Stimulated activated CD8-positive, alpha-beta memory T cell treated with anti-CD3 and anti-CD28 coated beads, Interleukin-15, amount 100 ng/mL, for 4 hours (primary cell): Measurements from ENCODE around the gene NSMF.
A peak's percentile ranks its signal among the peaks of the same experiment; 100 is the strongest.
"Not testable (repeated sequence)": the region's sequence is repeated elsewhere in the genome, so short reads cannot be mapped to it uniquely, and the experiment has no call there.

Experiments used
- DNase-seq, 2 donors: peaks; one replicate each; pipeline ENCODE4 v3.0.0-alpha.2; 2020; ENCODE audit warnings: low read depth in 2 of 2

The NSMF gene

DNA sequence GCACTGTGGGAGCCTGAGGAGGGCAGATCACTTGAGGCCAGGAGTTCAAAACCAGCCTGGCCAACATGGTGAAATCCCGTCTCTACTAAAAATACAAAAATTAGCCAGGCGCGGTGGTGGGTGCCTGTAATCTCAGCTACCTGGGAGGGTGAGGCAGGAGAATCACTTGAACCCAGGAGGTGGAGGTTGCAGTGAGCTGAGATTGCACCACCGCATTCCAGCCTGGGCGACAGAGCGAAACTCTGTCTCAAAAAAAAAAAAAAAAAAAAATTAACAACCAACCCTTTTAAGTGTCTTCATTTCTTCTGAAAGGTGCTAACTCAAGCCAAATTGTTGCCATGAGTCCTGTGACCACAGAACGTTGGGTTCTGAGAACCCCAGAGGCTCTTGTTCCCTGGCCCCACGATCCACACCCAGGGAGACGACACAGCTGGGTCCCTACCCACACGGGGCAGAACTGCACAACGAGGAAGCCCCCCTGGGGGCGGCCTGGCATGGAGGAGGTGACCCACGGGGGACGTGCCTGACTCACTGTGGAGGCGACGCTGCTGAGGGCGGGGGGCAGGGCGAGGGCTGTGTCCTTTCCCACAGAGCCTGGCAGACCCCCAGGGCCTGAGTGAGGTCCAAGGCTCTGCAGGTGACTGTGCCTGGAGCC, 48.8 kb downstream of the NSMF start:
- DNase-seq = not testable (repeated sequence)

- DNase-seq = no peak
Observed at GRCh38 chr9:137409515-137409914, 49.6 kb downstream of the NSMF start.

GRCh38 chr9:137408651-137409405, 50.3 kb downstream of the NSMF start:
- DNase-seq = no peak

DNA sequence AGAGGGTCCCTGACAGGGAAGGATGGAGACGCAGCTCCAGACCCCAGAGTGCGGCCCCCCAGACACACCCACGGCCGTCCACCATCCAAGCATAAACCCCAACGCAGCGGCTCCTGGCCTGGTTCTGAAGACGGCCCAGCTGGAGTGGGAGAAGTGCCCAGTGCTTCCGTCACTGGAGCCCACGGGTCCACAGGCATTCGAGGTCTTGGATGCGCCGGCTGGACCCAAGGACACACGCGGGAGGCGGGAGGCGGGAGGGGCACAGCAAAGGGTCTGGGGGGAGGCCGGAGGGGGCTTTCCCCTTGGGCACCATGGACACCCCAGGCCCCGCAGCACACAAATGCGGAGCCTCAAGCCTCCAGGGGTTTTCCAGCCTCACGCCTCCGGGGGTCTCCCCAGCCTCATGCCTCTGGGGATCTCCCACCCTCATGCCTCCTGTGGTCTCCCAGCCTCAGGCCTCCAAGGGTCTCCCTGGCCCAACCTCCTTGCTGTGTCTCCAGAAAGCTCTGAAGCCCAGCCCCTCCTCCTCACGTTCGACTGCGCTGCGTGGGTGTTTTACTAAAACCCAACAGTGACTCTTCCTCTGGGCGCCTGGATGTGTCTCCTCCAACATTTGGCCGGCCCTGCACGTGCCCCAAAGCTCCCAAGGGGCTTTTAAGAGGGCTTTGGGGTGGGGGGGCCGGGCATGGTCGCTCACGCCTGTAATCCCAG, 51.4 kb downstream of the NSMF start:
- DNase-seq = no peak

- peak in 1 of 2 donors; percentile 44 for DNase-seq
Observed at GRCh38 chr9:137406876-137407589, 52.1 kb downstream of the NSMF start.

DNA sequence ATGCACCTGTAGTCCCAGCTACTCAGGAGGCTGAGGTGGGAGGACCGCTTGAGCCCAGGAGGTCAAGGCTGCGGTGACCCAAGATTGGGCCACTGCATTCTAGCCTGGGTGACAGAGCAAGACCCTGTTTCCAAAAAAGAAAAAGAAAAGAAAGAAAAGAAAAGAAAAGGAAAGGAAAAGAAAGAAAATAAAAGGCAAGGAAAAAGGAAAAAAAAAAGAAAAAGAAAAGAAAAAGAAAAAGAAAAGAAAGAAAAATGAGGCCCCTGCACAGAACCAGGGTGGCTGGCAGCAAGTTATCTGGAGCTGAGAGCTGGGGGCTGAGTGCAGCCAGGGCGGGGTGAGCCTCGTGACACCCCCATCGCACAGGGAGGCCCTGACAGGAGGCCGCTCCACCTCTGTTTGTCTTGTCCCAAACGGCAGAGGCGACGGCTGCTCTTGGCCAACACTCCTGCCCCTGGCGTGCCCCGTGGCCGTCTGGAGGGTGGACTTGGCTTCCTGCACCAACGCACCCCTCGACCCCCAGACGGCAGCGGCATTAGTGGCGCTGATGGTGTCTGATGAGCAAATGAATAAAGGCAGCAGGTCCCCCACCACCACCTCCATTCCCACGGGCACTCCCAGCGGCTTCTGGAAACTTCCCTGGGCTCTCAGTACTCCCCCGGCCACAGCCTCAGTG, 52.9 kb downstream of the NSMF start:
- no peak for DNase-seq

GRCh38 chr9:137405677-137406081, 53.5 kb downstream of the NSMF start:
- no peak for DNase-seq

- no peak for DNase-seq
Observed at GRCh38 chr9:137404961-137405567, 54.1 kb downstream of the NSMF start.

DNA sequence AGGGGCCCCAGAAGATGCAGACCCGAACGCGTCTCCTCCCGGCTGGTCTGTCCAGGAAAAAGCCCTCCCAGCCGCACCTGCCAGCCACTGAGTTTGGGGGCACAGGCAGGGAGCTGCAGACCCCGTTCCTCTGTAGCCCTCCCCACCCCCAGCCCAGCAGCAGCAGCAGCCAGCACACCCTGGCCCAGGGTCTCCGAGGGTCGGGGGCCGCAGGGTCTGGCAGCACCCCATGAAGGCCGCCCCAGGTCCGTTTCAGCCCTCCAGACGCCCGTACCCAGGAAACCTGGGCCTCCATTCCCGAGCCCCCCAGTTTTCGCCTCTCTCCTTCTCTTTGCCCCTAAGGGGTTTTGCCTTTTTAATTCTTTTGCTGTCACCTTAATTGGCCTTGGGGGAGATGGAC, 55.9 kb downstream of the NSMF start:
- DNase-seq = no peak

DNA sequence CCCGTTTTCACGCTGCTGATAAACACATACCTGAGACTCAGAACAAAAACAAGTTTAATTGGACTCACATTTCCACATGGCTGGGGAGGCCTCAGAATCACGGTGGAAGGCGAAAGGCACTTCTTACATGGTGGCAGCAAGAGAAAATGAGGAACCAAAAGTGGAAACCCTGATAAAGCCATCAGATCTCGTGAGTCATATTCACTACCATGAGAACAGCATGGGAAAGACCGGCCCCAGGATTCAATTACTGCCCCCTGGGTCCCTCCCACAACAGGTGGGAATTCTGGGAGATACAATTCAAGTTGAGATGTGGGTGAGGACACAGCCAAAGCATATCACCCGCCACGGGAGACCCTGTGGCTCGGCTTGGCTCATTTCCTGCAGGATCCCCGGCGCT, 56.4 kb downstream of the NSMF start:
- DNase-seq = no peak

- no peak for DNase-seq
Observed at GRCh38 chr9:137398561-137399468, 60.3 kb downstream of the NSMF start.

- DNase-seq = no peak
Observed at GRCh38 chr9:137397675-137398423, 61.3 kb downstream of the NSMF start.
